Measurements from ENCODE around the gene PPP2R2C. TPM values are rescaled to one million over a fixed set of nuclear protein-coding genes. Genes with fewer than 3 reads are reported as not detected.

Gene PPP2R2C
- total and polyA plus RNA-seq, 12 donors: 0.14 to 10.6 (median 4.2) TPM

GRCh38 chr4:6342530-6343293, 129.7 kb downstream of the PPP2R2C start:
- Histone ChIP-seq H3K36me3 (no peaks in the 10 kb centered on the region), H3K4me1 (peaks cover 0 to 13% (median 4%) of the 10 kb centered on the region in 9 donors), H3K9me3 (peaks cover 0 to 10% (median 0%) of the 10 kb centered on the region in 11 donors), H3K4me3 (no peak overlapping the region), H3K27ac (no peak overlapping the region), H3K27me3 (peaks cover 0 to 60% (median 34%) of the 10 kb centered on the region in 7 donors)
- intact Hi-C loops (cut with DNase I): no loop called here
- TF ChIP-seq CTCF (IDR thresholded peaks at IDR 0.05): no peak
- WGBS, 2 donors: 45 to 49% methylated on average over 23 of the region's 23 CpGs
- DNase-seq: peak; percentile 39 to 73
- peak; percentile 49 to 86 (median 74) for ATAC-seq

GRCh38 chr4:6341696-6342095, 130.7 kb downstream of the PPP2R2C start:
- intact Hi-C loops (cut with DNase I): no loop called here
- Histone ChIP-seq H3K9me3 (peaks cover 0 to 10% (median 0%) of the 10 kb centered on the region in 11 donors), H3K27ac (no peak overlapping the region), H3K4me1 (peaks cover 0 to 13% (median 4%) of the 10 kb centered on the region in 9 donors), H3K27me3 (peaks cover 0 to 60% (median 41%) of the 10 kb centered on the region in 7 donors), H3K36me3 (no peaks in the 10 kb centered on the region), H3K4me3 (no peak overlapping the region)
- TF ChIP-seq CTCF (IDR thresholded peaks at IDR 0.05): no peak
- no peak for ATAC-seq
- DNase-seq: no peak
- 55 to 62% methylated on average over 6 of the region's 6 CpGs for WGBS, 2 donors

- H3K4me3 ChIP-seq: no peak overlapping the region
- no peak for TF ChIP-seq CTCF (IDR thresholded peaks at IDR 0.05)
- no peaks in the 10 kb centered on the region for H3K36me3 ChIP-seq
- H3K9me3 ChIP-seq: peaks cover 0 to 6% (median 0%) of the 10 kb centered on the region in 11 donors
- peaks cover 0 to 13% (median 4%) of the 10 kb centered on the region in 9 donors for H3K4me1 ChIP-seq
- 70 to 79% methylated on average over 9 of the region's 9 CpGs for WGBS, 2 donors
- peaks cover 0 to 63% (median 40%) of the 10 kb centered on the region in 7 donors for H3K27me3 ChIP-seq
- DNase-seq: no peak
- intact Hi-C loops (cut with DNase I): no loop called here
- H3K27ac ChIP-seq: no peak overlapping the region
- no peak for ATAC-seq
These were observed 131.9 kb downstream of the PPP2R2C start for GRCh38 chr4:6340446-6341015.

- Histone ChIP-seq H3K9me3 (peaks cover 0 to under 1% (median 0%) of the 10 kb centered on the region in 11 donors), H3K4me1 (peaks cover 0 to 13% (median 4%) of the 10 kb centered on the region in 9 donors), H3K27ac (no peak overlapping the region), H3K27me3 (peaks cover 0 to 63% (median 43%) of the 10 kb centered on the region in 7 donors), H3K4me3 (no peak overlapping the region), H3K36me3 (no peaks in the 10 kb centered on the region)
- peak in 1 of 8 donors; percentile 9 for ATAC-seq
- no peak for DNase-seq
- intact Hi-C loops (cut with DNase I): loop anchor here in 3 of 10 donors (10.0 kb wide), 2 partner anchors 205 to 345 kb away; no protein-coding TSS in a partner anchor
- WGBS, 2 donors: 80 to 87% methylated on average over 13 of the region's 13 CpGs
- TF ChIP-seq CTCF (IDR thresholded peaks at IDR 0.05): no peak
These were observed 132.5 kb downstream of the PPP2R2C start for GRCh38 chr4:6339818-6340445.
